Stomach smooth muscle (tissue), 2 donors: Measurements from ENCODE around the gene PODN.

Experiments
- H3K27ac ChIP-seq: one replicate; pipeline ENCODE4 v1.7.0; 2013; ENCODE audit warnings: mild to moderate bottlenecking, low read length, inconsistent platforms
- H3K27me3 ChIP-seq, 2 donors: one replicate each; pipeline ENCODE4 v1.7.0; 2013; ENCODE audit warnings: low read length in 2 of 2; ENCODE audit not compliant: insufficient read depth in 2 of 2, control insufficient read depth in 1 of 2
- H3K36me3 ChIP-seq, 2 donors: one replicate each; pipeline ENCODE4 v1.7.0; 2013; ENCODE audit warnings: low read length in 2 of 2; ENCODE audit not compliant: control insufficient read depth in 2 of 2, insufficient read depth in 2 of 2
- H3K4me1 ChIP-seq: one replicate; pipeline ENCODE4 v1.7.0; 2013; ENCODE audit warnings: low read length; ENCODE audit not compliant: control insufficient read depth, insufficient read depth
- H3K4me3 ChIP-seq, 2 donors: one replicate each; pipeline ENCODE4 v1.7.0; 2013; ENCODE audit warnings: low read length in 2 of 2
- H3K9ac ChIP-seq, 2 donors: one replicate each; pipeline ENCODE4 v1.7.0; 2013; ENCODE audit warnings: low read length in 2 of 2, mild to moderate bottlenecking in 1 of 2
- H3K9me3 ChIP-seq, 2 donors: one replicate each; pipeline ENCODE4 v1.7.0; 2013; ENCODE audit warnings: low read length in 2 of 2; ENCODE audit not compliant: control insufficient read depth in 2 of 2
- donor health status: healthy.
- donor health status: Pancreatic carcinoma.

Gene PODN

DNA sequence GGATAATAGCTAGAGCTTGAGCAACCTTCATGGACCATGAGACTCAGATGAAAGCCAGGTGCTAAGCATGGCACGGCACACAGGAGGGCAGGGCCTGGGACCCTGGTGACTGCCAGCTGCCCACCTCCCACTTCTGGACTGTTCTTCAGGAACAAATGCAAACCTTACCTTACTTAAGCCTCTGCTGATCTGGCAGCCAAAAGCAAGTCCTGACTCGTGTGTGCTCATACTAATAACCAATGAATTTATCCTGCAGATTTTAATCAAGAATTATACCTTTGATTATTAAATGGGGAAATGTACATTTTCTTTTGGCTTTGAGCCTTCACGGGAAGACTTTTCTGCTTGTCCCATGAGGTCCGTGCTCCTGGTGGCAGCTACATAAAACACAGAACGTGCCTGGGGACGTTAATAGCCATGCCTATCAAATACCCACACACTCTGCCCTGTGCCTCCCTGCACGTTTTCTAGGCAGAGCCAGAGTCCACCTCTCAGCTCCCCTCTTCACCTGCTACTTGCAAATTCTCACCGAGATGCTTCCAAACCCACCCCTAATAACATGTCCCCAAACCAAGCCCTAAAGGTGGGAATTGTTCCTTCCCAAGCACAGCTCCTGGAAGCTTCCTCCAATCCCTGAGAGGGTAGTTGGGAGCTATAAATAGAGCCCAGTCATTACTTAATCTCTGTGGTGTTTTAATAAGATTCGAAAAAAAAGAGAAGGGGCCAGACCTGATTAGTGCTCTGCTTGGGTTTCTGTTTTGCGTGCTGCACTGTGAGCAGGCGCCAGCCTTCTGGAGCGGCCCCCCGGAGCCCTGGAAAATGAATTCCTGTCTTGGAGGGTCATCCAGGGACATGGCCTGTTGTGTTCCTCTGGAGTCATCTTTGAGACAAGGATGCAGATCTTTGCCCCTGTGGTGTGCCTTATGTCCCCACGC, 46.9 kb downstream of the PODN start:
- Histone ChIP-seq H3K9ac (no peak overlapping the region), H3K27me3 (no peaks in the 10 kb centered on the region), H3K4me3 (peak overlapping the region in 1 of 2 donors; percentile 44), H3K27ac (peak overlapping the region; percentile 31), H3K9me3 (peaks cover 3 to 6% of the 10 kb centered on the region in 2 donors), H3K4me1 (peaks cover 58% of the 10 kb centered on the region), H3K36me3 (no peaks in the 10 kb centered on the region)

DNA sequence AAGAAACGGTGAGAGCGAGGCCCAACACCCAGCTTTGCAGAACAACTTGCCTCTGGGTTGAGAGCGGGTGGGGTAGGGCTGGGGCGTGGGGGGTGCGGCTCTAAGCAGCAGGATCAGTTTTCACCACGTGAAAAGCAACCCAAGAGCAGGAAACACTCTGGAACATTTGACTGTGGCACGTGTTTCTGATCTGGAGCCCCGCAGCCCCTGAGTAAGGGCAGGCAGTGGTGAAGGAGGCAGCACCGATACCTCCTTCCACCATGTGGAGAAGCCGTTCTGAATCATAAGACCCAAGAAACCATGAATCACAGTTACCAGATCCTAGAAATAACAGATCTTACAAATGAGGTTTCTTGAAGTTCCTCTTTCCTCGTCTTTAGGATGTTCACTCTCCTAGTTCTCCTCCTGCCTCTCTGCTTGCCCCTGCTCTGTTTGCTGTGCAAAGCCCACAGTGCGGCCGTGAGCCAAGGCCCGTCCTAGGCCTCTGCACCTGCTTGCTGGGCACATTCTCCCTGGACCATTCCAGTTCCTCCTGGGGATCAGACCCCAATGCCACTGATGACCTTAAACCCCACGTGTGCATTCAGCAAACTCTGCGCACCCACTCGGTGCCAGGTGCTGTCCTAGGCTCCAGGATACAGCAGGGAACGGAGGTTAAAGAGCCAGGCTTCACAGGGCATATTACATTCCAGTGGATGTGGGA, 48.5 kb downstream of the PODN start:
- H3K27me3 ChIP-seq: no peaks in the 10 kb centered on the region
- no peak overlapping the region for H3K27ac ChIP-seq
- peaks cover 49% of the 10 kb centered on the region for H3K4me1 ChIP-seq
- H3K36me3 ChIP-seq: no peaks in the 10 kb centered on the region
- no peak overlapping the region for H3K4me3 ChIP-seq
- H3K9me3 ChIP-seq: peaks cover 3 to 6% of the 10 kb centered on the region in 2 donors
- no peak overlapping the region for H3K9ac ChIP-seq

DNA sequence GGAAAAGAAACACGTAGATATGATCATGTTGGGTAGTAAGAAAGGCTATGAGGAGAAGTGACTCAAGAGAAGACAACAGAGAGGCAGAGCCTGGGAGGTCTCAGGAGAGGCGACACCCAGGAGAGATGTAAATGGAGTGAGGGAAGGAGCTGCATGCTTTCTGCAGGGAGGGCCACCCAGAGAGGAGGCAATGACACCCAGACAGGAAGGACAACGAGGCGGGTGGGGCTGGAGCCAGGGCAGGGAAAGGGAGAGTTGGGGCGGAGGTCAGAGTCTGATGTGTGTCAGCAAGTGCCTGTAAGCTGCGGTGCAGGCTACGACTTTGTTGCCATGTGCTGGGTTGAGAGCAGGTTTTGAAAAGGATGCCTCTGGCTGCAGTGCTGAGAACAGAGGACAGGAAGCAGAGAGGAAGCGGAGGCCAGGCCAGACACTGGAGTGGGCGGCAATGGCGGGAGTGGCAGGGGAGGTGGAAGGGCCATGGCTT, 49.1 kb downstream of the PODN start:
- no peak overlapping the region for H3K9ac ChIP-seq
- no peak overlapping the region for H3K27ac ChIP-seq
- H3K27me3 ChIP-seq: no peaks in the 10 kb centered on the region
- peaks cover 50% of the 10 kb centered on the region for H3K4me1 ChIP-seq
- H3K36me3 ChIP-seq: no peaks in the 10 kb centered on the region
- no peak overlapping the region for H3K4me3 ChIP-seq
- peaks cover 3 to 6% of the 10 kb centered on the region in 2 donors for H3K9me3 ChIP-seq

DNA sequence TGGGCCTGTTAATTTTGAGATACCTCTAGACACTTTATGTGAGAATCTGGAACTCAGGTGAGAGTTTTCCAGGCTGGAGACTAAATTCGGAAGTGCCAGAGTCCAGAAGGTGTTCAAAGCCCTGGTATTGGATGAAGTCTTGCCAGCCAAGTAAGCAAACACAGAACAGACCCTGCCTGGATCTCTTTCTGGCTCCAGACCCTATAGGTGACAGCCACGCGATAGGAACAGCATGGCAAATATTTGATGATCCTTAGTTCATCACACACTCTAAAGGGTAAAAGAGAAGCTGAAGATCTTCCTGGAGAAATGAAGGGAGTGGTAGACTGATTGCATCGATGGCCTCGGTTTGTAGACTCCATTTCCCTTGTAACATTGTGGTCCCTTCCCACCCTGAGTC, 49.7 kb downstream of the PODN start:
- H3K27me3 ChIP-seq: no peaks in the 10 kb centered on the region
- H3K36me3 ChIP-seq: no peaks in the 10 kb centered on the region
- H3K9ac ChIP-seq: no peak overlapping the region
- H3K27ac ChIP-seq: peak overlapping the region; percentile 1
- H3K4me1 ChIP-seq: peaks cover 50% of the 10 kb centered on the region
- H3K9me3 ChIP-seq: peaks cover 3 to 6% of the 10 kb centered on the region in 2 donors
- H3K4me3 ChIP-seq: peak overlapping the region in 1 of 2 donors; percentile 8

DNA sequence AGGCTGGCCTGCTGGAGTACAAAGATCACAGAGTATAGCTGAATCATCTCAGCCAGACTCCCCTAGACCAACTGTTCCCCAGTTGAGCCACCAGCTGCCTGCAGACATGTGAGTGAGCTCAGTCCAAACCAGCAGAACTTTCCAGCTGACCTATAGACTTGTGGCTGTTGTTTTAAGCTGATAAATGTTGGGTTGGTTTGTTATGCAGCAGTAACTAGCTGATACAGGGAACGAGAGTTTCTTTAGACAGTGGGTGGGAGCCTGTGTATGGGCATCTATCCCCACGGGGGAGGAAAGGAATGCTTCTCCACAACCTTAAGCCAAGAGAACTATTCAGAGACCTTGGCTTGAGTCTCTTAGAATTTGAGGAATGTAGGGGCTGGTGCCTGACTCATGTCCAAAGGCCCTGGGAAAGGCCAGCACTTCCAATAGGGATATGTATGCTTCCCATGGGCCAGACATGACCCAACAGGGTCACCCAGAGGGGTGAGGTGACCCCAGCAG, 50.3 kb downstream of the PODN start:
- Histone ChIP-seq H3K9ac (no peak overlapping the region), H3K27me3 (no peaks in the 10 kb centered on the region), H3K4me3 (peak overlapping the region in 1 of 2 donors; percentile 8), H3K9me3 (peaks cover 3 to 6% of the 10 kb centered on the region in 2 donors), H3K36me3 (no peaks in the 10 kb centered on the region), H3K4me1 (peaks cover 50% of the 10 kb centered on the region), H3K27ac (peak overlapping the region; percentile 1)

DNA sequence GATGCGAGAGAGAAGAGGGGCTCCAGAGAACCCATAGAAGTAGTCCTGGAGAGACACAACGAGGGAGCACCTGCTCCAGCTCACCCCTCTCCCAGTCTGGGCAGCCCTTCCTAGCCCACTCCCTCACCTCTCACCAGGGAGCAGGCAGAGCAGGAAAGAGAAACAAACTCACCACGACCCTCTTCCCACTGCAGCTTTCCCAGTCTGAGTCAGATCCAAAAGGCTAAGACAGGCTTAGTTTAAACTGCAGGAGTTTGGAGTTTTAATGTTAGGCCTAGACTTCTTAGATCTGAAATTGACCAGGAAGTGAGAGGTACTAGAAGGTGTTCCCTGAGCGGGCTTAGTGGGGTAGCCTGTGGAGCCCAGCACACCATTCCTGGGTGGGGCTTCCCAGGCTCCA, 50.8 kb downstream of the PODN start:
- Histone ChIP-seq H3K36me3 (no peaks in the 10 kb centered on the region), H3K4me3 (no peak overlapping the region), H3K9ac (no peak overlapping the region), H3K27me3 (no peaks in the 10 kb centered on the region), H3K27ac (no peak overlapping the region), H3K4me1 (peaks cover 46% of the 10 kb centered on the region), H3K9me3 (peaks cover 3 to 6% of the 10 kb centered on the region in 2 donors)

DNA sequence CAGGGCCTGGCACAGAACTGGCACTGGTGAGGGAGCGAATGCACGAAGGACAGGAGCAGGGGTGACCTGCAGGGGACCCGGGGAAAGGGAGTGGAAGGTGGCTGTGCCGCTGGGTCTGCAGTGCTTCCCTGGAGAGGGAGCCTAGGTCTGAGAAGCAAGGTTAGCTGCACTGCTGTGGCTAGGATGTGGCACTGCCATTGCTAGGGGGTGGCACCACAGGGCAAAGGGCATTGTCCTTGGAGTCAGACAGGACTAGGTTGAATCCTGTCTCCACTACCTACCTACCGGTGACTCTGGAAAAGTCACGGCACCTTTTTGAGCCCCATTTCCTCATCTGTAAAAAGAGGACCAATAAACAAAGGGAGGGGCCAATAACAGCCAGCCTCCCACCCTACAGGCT, 52.1 kb downstream of the PODN start:
- H3K4me1 ChIP-seq: peaks cover 39% of the 10 kb centered on the region

DNA sequence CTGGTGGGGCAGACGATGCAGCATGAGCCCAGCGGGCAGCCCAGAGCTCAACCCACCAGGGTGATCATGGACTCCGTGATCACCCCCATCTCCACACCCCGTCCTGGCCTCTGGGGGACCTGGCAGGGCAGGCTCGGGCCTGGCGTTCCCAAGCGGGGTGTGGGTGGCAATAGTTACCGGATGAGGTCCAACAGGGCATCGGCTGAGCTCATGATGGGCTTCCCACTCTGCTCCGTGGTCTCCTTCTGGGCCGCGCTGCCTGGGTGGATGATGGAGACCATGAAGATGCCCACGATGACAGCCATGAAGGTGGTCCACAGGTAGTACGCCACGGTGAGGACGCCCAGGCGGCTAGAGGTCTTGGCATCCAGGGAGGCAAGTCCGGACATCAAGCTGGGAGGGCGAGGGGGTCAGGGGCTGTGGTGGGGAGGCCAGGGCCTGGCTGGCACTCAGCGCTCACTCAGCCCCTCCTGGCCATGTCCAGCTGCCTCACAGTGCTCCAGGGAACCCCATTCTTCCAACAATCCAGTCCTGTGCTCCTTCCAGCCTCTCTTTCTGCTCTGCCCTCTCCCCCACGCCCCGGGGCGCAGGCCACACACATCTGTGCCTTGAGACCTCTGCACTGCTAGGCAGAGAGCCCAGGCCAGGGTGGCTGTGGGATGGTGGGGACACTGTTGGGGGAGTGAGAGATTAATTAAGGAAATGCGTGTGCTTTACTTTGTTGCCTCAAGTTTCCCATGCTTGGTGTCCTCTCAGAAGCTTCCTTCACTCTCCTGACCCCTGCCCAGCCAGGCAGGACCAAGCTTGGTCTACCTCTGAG, 52.8 kb downstream of the PODN start:
- Histone ChIP-seq H3K27ac (no peak overlapping the region), H3K27me3 (no peaks in the 10 kb centered on the region), H3K9ac (no peak overlapping the region)

More for the DNA sequence above, 52.1 kb downstream of the PODN start:
- Histone ChIP-seq H3K36me3 (no peaks in the 10 kb centered on the region), H3K27ac (no peak overlapping the region), H3K9ac (no peak overlapping the region), H3K9me3 (peaks cover 3 to 6% of the 10 kb centered on the region in 2 donors), H3K27me3 (no peaks in the 10 kb centered on the region), H3K4me3 (no peak overlapping the region)

DNA sequence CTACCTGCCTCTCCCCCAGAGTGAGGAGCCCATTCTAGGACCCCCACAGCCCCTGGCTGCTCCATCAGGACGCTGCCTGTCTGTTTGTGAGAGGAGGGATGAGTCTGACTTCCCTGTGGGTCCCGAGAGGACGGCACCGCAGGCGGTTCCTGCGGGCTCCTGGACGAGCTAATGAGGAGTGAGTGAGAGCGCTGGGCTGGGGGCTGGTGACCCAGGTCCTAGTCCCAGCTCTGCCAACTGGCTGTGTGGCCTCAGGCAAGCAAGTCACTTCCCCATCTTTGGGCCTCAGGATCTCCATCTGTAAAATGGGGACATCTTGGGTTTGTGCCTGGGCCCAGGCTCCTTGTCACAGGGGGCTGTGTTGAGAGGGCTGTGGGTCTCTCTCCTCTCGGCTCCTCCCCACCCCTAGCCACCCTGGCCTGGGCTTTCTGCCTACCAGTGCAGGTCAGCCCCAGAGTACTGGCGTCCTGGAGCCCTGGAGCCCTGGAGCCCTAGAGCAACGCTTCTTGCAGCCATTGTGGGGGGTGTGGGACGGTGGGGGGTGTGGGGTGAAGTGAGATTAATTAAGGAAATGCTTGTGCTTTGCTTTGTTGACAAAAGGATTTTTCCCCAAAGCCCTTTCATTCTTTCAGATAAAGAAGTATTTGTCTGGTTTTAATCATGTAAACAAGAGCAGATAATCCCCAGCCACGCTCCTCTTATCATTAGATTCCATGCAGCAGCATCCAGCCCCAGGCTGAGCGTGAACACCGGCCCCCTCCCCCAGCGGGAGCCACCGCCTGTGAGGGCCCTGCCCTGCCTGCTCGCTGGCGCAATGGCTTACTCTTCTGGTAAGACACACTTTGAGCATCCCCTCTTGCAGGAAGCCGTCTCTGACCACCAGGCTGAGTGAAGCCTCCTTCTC, 53.6 kb downstream of the PODN start:
- peaks cover 3 to 6% of the 10 kb centered on the region in 2 donors for H3K9me3 ChIP-seq
- no peak overlapping the region for H3K9ac ChIP-seq
- no peak overlapping the region for H3K27ac ChIP-seq
- H3K36me3 ChIP-seq: no peaks in the 10 kb centered on the region
- H3K27me3 ChIP-seq: no peaks in the 10 kb centered on the region
- H3K4me3 ChIP-seq: no peak overlapping the region
- peaks cover 28% of the 10 kb centered on the region for H3K4me1 ChIP-seq

More for the DNA sequence above, 52.8 kb downstream of the PODN start:
- H3K9me3 ChIP-seq: peaks cover 3 to 6% of the 10 kb centered on the region in 2 donors
- H3K4me1 ChIP-seq: peaks cover 33% of the 10 kb centered on the region
- H3K4me3 ChIP-seq: no peak overlapping the region
- no peaks in the 10 kb centered on the region for H3K36me3 ChIP-seq
